LoVo (cell line): ENCODE measurements around the gene DCST1.
A peak's percentile ranks its signal among the peaks of the same experiment; 100 is the strongest.
"Not testable (repeated sequence)": the region's sequence is repeated elsewhere in the genome, so short reads cannot be mapped to it uniquely, and the experiment has no call there.

ENCODE experiments used
- DNase-seq: peaks from one replicate; pipeline ENCODE4 v3.0.0-alpha.2; 2016; ENCODE audit warnings: low spot score

DCST1 gene, protein sequence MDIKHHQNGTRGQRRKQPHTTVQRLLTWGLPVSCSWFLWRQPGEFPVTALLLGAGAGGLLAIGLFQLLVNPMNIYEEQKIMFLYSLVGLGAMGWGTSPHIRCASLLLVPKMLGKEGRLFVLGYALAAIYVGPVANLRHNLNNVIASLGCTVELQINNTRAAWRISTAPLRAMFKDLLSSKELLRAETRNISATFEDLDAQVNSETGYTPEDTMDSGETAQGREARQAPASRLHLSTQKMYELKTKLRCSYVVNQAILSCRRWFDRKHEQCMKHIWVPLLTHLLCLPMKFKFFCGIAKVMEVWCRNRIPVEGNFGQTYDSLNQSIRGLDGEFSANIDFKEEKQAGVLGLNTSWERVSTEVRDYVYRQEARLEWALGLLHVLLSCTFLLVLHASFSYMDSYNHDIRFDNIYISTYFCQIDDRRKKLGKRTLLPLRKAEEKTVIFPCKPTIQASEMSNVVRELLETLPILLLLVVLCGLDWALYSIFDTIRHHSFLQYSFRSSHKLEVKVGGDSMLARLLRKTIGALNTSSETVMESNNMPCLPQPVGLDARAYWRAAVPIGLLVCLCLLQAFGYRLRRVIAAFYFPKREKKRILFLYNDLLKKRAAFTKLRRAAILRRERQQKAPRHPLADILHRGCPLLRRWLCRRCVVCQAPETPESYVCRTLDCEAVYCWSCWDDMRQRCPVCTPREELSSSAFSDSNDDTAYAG

DNA sequence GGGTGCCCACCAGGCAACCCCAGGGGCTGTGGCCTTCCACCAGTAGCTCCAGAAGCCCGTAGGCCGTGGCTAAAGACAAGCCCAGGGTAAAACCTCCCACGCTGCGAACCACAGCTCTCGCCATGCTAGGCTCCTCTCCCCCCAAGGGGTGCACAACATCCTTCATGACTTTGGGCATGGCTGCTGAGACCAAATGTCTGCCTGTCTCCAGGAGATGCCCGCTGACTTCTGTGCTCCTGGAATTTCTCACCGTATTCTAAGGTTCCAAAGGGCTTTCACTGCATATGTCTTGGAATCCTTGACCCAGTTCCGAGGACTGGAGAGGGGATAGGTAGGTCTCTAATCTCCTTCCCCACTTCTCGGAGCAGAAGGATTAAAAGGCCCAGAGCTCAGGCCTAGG lies at the start of gene DCST1, which contains the start of gene DCST2:
DCST1 (plus strand) TSS at position 301 of the 400 bp plus-strand sequence. CDS start 213 bp downstream, outside the sequence.
DCST2 (minus strand) TSS at position 258 of the 400 bp plus-strand sequence; CDS start at position 178, 80 bp downstream.
- no peak for DNase-seq

DNA sequence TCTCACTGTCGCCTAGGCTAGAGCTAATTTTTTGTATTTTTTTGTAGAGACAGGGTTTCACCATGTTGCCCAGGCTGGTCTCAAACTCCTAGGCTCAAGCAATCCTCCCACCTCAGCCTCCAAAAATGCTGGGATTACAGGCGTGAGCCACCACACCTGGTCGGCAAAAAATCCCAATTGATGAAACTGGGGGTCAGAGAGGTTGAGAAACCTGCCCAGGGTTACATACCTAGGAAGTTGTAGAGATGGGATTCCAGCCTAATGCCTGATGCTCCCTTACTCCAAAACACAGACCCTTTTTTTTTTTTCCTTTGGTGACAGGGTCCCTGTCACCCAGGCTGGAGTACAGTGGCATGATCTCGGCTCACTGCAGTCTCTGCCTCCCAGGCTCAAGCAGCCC lies 46.9 kb upstream of the DCST1 start:
- not testable (repeated sequence) for DNase-seq

DNA sequence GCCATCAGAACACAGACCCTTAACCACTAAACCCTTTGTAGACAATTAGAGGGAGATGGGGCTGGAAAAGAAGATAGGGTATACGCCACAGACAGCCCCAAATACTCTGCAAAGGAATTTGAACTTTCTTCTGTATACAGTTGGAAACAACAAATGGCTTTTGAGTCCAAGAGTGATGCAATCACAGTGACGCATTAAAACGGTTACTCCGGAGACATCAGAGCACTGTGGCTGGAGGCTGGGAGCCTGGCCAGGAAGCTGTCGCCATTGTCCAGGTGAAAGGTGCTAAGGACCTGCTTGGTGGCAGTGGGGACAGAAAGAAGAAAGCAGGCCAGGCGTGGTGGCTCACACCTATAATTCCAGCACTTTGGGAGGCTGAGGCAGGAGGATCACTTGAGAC lies 46.3 kb upstream of the DCST1 start:
- no peak for DNase-seq

DNA sequence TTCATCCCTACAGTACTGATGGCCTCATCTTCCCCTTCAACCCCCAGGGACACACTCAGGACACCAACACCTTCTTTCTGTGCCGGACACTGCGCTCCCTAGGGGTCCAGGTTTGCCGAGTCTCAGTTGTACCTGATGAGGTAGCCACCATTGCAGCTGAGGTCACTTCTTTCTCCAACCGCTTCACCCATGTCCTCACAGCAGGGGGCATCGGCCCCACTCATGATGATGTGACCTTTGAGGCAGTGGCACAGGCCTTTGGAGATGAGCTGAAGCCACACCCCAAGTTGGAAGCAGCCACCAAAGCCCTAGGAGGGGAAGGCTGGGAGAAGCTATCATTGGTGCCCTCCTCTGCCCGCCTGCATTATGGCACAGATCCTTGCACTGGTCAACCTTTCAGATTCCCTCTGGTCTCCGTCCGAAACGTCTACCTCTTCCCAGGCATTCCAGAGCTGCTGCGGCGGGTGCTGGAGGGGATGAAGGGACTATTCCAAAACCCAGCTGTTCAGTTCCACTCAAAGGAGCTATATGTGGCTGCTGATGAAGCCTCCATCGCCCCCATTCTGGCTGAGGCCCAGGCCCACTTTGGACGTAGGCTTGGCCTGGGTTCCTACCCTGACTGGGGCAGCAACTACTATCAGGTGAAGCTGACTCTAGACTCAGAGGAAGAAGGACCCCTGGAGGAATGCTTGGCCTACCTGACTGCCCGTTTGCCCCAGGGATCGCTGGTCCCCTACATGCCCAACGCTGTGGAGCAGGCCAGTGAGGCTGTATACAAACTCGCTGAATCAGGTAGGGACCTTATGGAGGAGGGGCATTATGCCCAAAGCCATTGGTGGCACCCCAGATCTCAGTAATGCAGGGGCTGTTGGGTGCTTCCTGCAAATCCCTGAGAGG lies 45.3 kb upstream of the DCST1 start:
- DNase-seq, result no peak

DNA sequence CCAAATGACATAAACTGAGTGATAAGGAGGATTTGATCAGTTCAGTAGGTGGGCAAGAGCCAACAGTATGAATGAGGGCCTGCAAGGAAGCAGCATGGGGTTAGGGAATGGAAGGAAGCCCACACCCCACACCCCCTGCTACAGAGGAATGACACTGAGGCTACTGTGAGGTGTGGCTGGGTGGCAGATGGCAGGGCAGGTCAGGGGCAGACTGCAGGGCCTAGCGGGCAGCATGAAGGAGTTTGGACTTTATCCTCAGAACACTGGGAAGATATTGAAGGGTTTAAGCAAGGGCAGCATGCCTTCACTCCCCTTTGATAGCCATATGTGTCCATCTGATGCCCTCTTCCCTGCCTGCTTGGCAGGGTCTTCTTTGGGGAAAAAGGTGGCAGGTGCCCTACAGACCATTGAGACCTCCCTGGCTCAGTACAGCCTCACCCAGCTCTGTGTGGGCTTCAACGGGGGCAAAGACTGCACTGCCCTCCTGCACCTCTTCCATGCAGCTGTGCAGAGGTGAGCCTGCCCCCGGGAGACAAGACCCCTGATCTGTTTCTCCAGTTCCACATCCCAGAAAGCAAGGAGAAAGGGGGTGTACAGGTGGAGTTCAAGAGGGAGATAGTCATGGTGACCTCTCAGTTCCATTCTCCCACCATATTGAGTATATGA lies 44.3 kb upstream of the DCST1 start:
- DNase-seq, result no peak

DNA sequence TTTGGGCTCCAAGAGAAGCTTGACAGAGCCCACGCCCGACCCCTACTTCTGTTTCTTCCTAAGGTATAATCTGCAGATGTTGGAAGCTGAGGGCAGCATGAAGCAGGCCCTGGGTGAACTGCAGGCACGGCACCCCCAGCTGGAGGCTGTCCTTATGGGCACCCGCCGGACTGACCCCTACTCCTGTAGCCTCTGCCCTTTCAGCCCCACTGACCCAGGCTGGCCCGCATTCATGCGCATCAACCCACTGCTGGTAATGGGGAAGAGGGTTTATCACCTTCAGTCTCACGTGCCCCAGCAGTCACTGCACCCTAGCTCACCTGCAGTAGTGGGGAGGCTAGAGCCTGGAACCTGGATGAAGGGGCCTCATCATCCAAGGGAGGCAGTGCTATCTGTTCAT lies 43.3 kb upstream of the DCST1 start:
- DNase-seq, result no peak

DNA sequence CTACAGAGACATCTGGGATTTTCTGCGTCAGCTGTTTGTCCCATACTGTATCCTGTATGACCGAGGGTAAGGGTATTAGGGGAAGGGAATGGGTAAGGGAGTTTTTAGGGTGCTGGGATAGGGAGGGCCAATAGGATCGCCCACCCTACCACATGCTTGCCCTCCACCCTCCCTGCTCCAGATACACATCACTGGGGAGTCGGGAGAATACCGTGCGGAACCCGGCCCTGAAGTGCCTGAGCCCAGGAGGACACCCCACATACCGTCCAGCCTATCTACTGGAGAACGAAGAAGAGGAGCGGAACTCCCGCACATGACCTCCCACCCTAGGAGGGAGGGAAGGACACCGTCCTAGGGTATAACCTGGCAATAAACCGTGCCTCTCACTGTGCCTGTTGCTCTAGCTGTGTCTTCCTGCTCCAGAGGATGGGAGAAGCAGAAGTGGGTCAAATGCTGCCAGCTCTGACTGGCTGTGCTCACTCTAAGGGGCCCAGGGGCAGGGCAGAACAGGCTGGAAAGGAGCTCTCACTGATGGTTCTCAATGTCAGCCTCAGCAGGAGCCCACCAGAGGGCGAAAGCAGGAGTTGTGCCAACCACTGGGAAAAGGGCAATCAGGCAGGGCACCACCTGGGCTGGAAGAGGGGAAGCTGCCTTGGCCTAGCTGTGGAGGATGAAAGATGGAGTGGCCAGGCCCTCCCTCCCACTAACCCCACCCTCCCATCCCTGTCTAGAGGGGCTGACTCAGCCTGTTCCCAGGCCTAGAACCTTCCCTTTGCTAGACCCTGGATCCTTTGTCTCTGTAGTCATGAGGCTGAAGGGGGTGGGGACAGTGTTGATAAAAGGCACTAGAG lies 40.7 kb upstream of the DCST1 start:
- no peak for DNase-seq

DNA sequence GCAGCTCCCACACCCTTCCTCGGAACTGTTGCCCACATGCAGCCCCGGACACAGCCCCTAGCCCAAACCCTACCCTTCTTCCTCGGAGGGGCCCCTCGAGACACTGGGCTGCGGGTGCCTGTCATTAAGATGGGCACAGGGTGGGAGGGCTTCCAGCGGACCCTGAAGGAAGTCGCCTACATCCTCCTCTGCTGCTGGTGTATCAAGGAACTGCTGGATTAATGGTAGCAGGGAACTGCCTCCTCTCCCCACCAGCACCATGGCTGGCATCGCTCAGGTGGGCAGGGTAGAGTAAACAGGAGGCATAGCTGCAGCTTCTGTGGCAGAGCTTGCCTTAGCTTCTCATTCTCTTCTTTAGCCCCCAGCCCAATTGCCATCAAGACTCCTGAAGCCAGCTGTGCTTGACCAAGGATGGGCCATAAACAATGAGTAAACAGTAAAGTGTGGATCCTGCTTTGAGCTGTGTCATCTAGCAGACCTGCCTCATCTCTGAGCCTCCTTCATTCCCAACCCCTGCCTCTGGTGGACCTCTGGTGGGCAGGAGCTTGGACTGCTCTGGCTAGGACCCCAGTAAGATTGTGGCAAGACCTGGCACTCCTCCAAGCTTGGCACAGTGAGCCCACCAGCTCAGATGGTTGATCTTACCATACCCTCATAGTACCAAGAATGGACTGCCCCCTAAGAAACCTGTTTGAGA lies 39.9 kb upstream of the DCST1 start, which contains the start of gene LENEP:
LENEP (plus strand) TSS at position 15 of the 697 bp plus-strand sequence; CDS start at position 37, 22 bp downstream.
- DNase-seq, result no peak

DNA sequence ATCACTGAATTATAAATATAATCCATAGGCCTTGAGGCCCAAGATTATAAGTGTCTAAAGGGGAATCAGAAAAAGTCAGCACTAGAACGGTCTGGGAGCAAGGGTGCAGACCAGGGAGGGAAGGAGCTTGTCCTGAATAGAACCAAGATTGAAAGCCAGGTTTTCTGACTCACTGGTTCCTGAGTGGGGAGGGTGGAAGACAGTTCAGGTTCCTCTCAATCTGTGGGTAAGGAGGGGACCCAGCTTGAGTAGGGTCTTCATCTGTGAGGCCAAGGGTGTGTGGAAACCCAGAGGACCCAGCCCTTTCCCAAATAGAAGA lies 39.4 kb upstream of the DCST1 start:
- no peak for DNase-seq

DNA sequence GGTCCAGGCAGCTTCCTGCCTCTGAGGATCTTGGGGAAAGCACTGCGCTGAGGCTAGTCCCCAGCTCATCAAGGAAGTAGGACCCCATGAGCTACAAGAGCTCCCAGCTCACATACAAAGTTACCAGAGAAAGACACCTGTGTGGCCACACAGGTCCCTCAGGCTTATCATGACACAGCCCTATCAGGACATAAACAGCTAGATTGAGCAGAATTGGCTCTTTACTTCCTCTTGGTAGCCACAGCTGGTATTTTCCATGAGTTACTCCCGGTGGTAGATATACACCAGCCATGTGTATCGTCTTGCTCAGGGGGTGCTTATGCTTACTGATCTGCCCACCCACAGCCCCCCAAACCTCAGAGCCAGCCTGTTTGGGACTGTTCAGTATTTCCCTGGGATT lies 39.0 kb upstream of the DCST1 start:
- no peak for DNase-seq

DNA sequence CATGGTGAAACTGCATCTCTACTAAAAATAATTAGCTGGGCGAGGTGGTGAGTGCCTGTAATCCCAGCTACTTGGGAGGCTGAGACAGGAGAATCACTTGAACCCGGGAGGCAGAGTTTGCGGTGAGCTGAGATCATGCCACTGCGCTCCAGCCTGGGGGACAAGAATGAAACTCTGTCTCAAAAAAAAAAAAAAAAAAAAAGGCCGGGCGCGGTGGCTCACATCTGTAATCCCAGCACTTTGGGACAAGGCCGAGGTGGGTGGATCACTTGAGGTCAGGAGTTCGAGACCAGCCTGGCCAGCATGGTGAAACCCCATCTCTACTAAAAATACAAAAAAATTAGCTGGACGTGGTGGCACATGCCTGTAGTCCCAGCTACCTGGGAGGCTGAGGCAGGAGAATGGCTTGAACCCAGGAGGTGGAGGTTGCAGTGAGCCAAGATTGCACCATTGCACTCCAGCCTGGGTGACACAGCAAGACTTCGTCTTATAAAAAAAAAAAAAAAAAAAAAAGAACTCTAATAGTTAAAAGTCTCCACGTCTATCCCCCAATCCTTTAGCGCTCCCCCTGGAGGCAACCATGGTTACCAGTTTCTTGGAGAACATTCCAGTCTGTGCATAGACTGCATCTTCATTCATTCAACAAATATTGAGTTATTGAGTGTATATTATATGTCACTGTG lies 38.2 kb upstream of the DCST1 start:
- peak; percentile 65 for DNase-seq

DNA sequence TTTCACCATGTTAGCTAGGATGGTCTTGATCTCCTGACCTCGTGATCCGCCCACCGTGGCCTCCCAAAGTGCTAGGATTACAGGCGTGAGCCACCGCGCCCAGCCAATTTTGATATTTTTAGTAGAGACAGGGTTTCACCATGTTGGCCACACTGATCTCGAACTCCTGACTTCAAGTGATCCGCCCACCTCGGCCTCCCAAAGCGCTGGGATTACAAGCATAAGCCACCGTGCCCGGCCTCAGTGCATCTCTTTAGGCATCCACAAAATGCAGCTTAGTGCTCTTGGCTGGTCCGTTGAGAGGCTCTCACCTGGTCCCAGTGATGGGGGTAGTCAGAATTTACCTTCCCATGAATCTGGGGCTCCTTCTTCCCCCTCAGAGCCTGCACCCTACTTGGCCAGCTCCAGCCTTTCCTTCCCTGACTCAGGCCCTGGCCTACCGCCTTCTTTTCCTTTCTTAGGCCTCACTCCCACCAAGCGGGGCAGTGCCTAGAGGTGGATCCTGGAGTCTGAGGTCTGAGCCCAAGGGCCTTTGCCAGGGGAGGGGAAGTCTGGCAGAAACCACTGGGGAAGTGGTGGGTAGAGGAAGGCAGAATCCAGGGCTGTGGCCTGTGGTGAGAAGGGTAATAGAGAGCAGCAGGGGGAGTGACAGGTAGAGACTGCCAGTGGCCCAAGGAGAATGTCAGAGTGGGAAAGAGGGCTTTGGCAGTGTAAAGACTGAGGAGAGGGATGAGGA lies 36.5 kb upstream of the DCST1 start:
- DNase-seq, result no peak

DNA sequence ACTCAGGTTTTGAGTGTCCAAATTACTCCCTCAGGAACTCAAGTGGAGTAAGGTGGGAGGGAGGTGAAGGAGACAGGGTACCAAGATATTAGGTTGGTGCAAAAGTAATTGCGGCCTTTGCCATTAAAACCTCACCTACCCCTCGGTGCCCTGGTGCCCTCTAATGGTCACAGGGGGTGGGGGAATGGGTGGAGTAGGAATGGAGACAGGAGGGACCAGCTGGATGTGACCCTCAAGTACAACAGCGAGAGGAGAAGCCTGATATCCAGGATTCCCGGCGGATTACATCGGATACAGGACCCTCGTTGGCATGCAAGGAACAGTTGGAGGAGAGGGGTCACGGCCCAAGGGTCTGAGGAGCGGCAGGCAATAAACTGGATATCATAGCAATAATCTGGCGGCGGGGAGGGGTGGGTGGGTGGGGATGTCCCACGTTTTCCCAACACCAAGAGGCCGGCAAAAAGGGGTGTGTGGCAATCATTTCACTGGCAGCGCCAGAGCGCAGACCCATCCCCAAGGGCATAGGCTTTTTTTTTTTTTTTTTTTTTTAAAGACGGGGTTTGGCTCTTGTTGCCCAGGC lies 35.3 kb upstream of the DCST1 start:
- DNase-seq, result no peak

DNA sequence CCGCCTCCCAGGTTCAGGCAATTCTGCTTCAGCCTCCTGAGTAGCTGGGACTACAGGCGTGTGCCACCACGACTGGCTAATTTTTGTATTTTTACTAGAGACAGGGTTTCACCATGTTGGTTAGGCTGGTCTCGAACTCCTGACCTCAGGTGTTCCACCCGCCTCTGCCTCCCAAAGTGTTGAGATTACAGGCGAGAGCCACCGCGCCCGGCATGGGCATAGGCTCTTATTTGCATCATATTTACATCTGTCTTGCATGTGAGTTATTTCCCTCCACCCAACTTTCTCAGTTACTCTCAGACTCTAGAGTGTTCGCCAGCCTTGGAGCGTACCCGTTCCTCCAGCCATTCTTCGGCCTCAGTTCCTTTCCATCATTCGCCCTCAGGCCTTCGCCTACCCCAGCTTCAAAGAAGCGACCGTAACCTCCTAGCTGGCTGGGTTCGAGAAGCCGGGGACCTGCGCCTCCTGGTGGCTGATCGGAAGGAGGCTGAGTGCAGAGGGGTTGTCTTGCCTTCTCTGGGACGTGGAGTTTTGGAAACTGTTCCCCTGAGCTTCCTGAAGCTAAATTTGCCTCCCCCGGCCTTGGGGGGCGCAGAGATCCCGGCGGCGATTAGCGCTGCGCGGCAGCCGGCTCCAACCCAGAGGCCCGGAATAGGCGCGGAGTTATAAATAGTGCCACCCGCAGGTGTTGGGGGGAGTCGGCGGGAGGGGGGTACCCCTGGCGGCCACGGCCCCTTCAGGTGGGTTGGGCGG lies 34.6 kb upstream of the DCST1 start:
- peak; percentile 39 for DNase-seq

DNA sequence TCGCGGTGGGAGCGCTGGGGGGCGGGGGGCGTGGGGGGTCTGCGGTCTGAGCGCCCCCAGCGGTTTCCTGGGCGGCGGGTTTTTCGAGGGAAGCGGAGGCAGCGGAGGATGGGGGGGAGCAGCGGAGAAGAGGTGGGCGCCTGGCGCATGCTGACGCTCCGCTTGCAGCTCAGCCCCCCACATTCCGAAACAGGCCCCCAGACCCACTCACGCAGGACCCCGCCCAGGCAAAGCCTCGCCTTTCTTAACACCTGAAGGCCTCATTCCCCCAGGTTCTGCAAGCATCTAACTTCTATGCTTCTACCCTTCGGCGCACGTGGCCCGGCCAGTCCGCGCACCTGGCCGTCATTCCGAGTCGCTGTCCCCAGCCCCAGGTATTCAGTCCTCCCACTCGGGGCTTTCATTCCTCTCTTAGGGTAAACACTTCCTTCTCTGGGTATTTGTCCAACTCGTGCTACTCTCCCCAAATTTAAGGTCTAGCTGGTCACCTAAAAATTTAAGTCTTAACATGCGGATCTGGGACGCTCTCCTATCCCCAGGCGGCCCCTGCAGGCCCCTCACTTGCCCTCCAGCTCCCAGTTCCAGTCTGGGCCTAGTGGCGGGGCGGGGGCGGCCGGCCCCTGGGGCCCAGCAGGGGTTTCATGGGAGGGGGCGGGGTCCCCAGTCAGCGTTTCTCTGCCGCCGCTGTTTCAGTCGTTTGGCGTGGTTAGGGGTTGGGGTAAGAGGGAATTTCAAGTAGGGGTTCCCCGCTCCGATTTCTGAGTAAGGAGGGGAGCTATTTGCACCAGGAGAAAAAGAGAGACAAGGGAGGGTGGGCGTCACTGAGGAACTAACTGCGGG lies 33.8 kb upstream of the DCST1 start:
- DNase-seq, result no peak

DNA sequence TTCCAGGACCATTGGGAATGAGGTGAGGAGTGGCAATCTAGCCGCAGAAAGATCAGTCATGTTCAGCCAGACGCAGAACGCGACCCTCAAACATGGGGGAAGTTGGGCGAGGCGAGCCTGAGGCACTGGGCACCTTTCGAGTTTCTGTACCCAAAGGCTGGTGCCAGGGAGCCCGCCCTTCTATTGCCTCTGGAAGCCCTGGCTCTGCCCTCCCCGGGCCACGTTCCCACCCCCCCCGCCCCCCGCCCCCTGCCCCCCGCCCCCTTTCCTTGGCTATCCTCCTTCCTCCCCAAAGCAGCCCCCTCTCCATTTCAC lies 33.3 kb upstream of the DCST1 start:
- no peak for DNase-seq
